ENCODE data around the gene GOLGA6D. TPM values are rescaled to one million over a fixed set of nuclear protein-coding genes. Genes with fewer than 3 reads are reported as not detected.
"Not testable (repeated sequence)": the region's sequence is repeated elsewhere in the genome, so short reads cannot be mapped to it uniquely, and the experiment has no call there.

Gene GOLGA6D
- total RNA-seq, 1 experiment from 2014 or later = 0.35 TPM

DNA sequence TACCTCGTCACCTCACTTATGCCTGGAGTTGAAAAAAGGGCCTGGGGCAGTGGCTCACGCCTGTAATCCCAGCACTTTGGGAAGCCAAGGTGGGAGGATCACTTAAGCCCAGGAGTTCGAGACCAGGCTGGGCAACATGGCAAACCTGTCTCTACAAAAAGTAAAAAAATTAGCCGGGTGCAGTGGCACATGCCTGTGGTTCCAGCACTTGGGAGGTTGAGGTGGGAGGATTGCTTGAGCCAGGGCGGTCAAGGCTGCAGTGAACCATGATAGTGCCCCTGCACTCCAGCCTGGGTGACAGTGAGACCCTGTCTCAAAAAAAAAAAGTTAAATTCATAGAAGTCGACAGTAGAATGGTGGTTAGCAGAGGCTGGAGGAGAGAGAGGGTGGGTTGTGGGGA is 59.6 kb downstream of the GOLGA6D start:
- peaks cover 9% of the 10 kb centered on the region for H3K23me2 ChIP-seq (ENCODE audit: insufficient read length, low read depth, low read length, poor library complexity, severe bottlenecking)
- no CpG with 5 or more reads among the region's 6 CpGs for WGBS (ENCODE audit: extremely low coverage, insufficient read length, low lambda C conversion rate)
- peak overlapping the region in 1 of 3 experiments; percentile 8; a peak in 1 of 7 replicates for H3K27ac Mint-ChIP-seq
- H3K9ac ChIP-seq (ENCODE audit: extremely low read depth, insufficient read length, low read length) = no peak overlapping the region
- no peak overlapping the region for H4K91ac ChIP-seq (ENCODE audit: insufficient read length, low read depth, low read length)
- no peak overlapping the region for H3K4ac ChIP-seq (ENCODE audit: low read depth, low read length)
- no peak overlapping the region for H3K56ac ChIP-seq (ENCODE audit: insufficient read length, low read depth, low read length)
- no peaks in the 10 kb centered on the region for H3K27me3 ChIP-seq (ENCODE audit: insufficient read depth, low read length)
- H2AK5ac ChIP-seq (ENCODE audit: insufficient read length, low read length) = no peak overlapping the region
- H3K4me1 Mint-ChIP-seq = peaks cover 5% of the 10 kb centered on the region in 2 experiments; a peak in 2 of 4 replicates
- no peak overlapping the region for H3K14ac ChIP-seq (ENCODE audit: insufficient read depth, low read length)
- no peaks in the 10 kb centered on the region for H3K79me2 ChIP-seq (ENCODE audit: insufficient read depth, low read length)
- H2BK12ac ChIP-seq (ENCODE audit: insufficient read length, low read depth, low read length) = no peak overlapping the region
- H3K79me1 ChIP-seq (ENCODE audit: insufficient read depth, low read depth, low read length, poor library complexity, severe bottlenecking) = no peaks in the 10 kb centered on the region
- H3K9me3 ChIP-seq (ENCODE audit: control insufficient read depth, low read depth, low read length) = no peaks in the 10 kb centered on the region
- H3K4me2 ChIP-seq (ENCODE audit: insufficient read depth, insufficient read length, low read length) = no peak overlapping the region
- peaks cover 6 to 22% (median 18%) of the 10 kb centered on the region in 3 experiments; a peak in 6 of 7 replicates for H3K36me3 Mint-ChIP-seq (ENCODE audit: insufficient read depth in 1 of 3, low read depth in 3 of 3)
- H2AFZ ChIP-seq (ENCODE audit: low read length) = no peak overlapping the region
- DNase-seq = no peak
- TF ChIP-seq, protein P1, sequence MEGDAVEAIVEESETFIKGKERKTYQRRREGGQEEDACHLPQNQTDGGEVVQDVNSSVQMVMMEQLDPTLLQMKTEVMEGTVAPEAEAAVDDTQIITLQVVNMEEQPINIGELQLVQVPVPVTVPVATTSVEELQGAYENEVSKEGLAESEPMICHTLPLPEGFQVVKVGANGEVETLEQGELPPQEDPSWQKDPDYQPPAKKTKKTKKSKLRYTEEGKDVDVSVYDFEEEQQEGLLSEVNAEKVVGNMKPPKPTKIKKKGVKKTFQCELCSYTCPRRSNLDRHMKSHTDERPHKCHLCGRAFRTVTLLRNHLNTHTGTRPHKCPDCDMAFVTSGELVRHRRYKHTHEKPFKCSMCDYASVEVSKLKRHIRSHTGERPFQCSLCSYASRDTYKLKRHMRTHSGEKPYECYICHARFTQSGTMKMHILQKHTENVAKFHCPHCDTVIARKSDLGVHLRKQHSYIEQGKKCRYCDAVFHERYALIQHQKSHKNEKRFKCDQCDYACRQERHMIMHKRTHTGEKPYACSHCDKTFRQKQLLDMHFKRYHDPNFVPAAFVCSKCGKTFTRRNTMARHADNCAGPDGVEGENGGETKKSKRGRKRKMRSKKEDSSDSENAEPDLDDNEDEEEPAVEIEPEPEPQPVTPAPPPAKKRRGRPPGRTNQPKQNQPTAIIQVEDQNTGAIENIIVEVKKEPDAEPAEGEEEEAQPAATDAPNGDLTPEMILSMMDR (conservative IDR thresholded peaks at IDR 0.05) = no peak
- no peaks in the 10 kb centered on the region for H3K9me3 Mint-ChIP-seq
- no peak overlapping the region for H2BK15ac ChIP-seq (ENCODE audit: low read depth, low read length)
- H3K27ac ChIP-seq (ENCODE audit: insufficient read length, low read depth, low read length) = no peak overlapping the region
- H2BK120ac ChIP-seq (ENCODE audit: low read depth, low read length, poor library complexity, severe bottlenecking) = no peak overlapping the region
- no peak overlapping the region for H2BK20ac ChIP-seq (ENCODE audit: low read depth, low read length, poor library complexity, severe bottlenecking)
- no peaks in the 10 kb centered on the region for H4K20me1 ChIP-seq (ENCODE audit: control insufficient read depth, insufficient read depth, insufficient read length)
- H3K4me3 Mint-ChIP-seq = no peak overlapping the region
- H4K8ac ChIP-seq (replicated peaks; ENCODE audit: insufficient read length, low read depth, low read length) = no peak overlapping the region
- H3K4me1 ChIP-seq (ENCODE audit: insufficient read depth, low read length) = no peaks in the 10 kb centered on the region
- H3K18ac ChIP-seq (ENCODE audit: insufficient read length, low read depth, low read length) = no peak overlapping the region
- no peak overlapping the region for H4K5ac ChIP-seq (ENCODE audit: insufficient read length, low read depth, low read length)
- no peak overlapping the region for H2BK5ac ChIP-seq (ENCODE audit: insufficient read length, low read length)
- no peak overlapping the region for H3K23ac ChIP-seq (ENCODE audit: insufficient read length, low read depth, low read length)
- H3K27me3 Mint-ChIP-seq (ENCODE audit: low read depth) = peaks cover 16% of the 10 kb centered on the region
- no peak overlapping the region for H3T11ph ChIP-seq (ENCODE audit: low read length)

DNA sequence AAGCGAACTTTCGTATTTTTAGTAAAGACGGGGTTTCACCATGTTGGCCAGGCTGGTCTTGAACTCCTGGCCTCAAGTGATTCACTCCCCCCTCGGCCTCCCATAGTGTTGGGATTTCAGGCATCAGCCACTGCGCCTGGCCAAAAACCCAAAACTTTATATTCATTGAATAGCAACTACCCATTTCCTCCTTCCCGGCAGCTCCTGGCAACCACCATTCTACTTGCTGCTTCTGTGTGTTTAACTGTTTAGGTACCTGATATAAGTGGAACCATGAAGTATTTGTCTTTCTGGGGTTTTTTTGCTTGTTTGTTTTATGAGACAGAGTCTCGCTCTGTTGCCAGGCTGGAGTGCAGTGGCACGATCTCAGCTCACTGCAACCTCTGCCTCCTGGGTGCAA is 61.3 kb downstream of the GOLGA6D start:
- Mint-ChIP-seq H3K36me3 (ENCODE audit: insufficient read depth in 1 of 3, low read depth in 3 of 3) (peaks cover 6 to 22% (median 18%) of the 10 kb centered on the region in 3 experiments; a peak in 6 of 7 replicates), H3K4me1 (peaks cover 10 to 11% of the 10 kb centered on the region in 2 experiments), H3K27me3 (ENCODE audit: low read depth) (peaks cover 21% of the 10 kb centered on the region)
- H3K23me2 ChIP-seq (ENCODE audit: insufficient read length, low read depth, low read length, poor library complexity, severe bottlenecking) = peaks cover 17% of the 10 kb centered on the region
- H3K4ac ChIP-seq (ENCODE audit: low read depth, low read length); H3K27ac ChIP-seq (ENCODE audit: insufficient read length, low read depth, low read length); H3K79me2 ChIP-seq (ENCODE audit: insufficient read depth, low read length); DNase-seq; H2BK20ac ChIP-seq (ENCODE audit: low read depth, low read length, poor library complexity, severe bottlenecking); H3K14ac ChIP-seq (ENCODE audit: insufficient read depth, low read length); H2BK15ac ChIP-seq (ENCODE audit: low read depth, low read length); H3K56ac ChIP-seq (ENCODE audit: insufficient read length, low read depth, low read length); H3K79me1 ChIP-seq (ENCODE audit: insufficient read depth, low read depth, low read length, poor library complexity, severe bottlenecking); H2BK120ac ChIP-seq (ENCODE audit: low read depth, low read length, poor library complexity, severe bottlenecking); H4K91ac ChIP-seq (ENCODE audit: insufficient read length, low read depth, low read length); H2AFZ ChIP-seq (ENCODE audit: low read length); H2AK5ac ChIP-seq (ENCODE audit: insufficient read length, low read length); H3K4me2 ChIP-seq (ENCODE audit: insufficient read depth, insufficient read length, low read length); H3K9me3 Mint-ChIP-seq; H3K27ac Mint-ChIP-seq; H3T11ph ChIP-seq (ENCODE audit: low read length); H3K4me1 ChIP-seq (ENCODE audit: insufficient read depth, low read length); H4K8ac ChIP-seq (replicated peaks; ENCODE audit: insufficient read length, low read depth, low read length); H3K27me3 ChIP-seq (ENCODE audit: insufficient read depth, low read length); H3K4me3 Mint-ChIP-seq; H2BK5ac ChIP-seq (ENCODE audit: insufficient read length, low read length); H3K9me3 ChIP-seq (ENCODE audit: control insufficient read depth, low read depth, low read length); H4K5ac ChIP-seq (ENCODE audit: insufficient read length, low read depth, low read length); H3K9ac ChIP-seq (ENCODE audit: extremely low read depth, insufficient read length, low read length); H3K18ac ChIP-seq (ENCODE audit: insufficient read length, low read depth, low read length); H3K23ac ChIP-seq (ENCODE audit: insufficient read length, low read depth, low read length); H2BK12ac ChIP-seq (ENCODE audit: insufficient read length, low read depth, low read length); H4K20me1 ChIP-seq (ENCODE audit: control insufficient read depth, insufficient read depth, insufficient read length): not testable (repeated sequence)
- no CpG with 5 or more reads among the region's 8 CpGs for WGBS (ENCODE audit: extremely low coverage, insufficient read length, low lambda C conversion rate)

Data from H9 (cell line).